Measurements from ENCODE around the gene IKBIP. TPM values are rescaled to one million over a fixed set of nuclear protein-coding genes. Genes with fewer than 3 reads are reported as not detected.
"Not testable (repeated sequence)": the region's sequence is repeated elsewhere in the genome, so short reads cannot be mapped to it uniquely, and the experiment has no call there.

IKBIP gene
- total and polyA plus RNA-seq, 7 donors = 4.8 to 15.2 (median 7.2) TPM

DNA sequence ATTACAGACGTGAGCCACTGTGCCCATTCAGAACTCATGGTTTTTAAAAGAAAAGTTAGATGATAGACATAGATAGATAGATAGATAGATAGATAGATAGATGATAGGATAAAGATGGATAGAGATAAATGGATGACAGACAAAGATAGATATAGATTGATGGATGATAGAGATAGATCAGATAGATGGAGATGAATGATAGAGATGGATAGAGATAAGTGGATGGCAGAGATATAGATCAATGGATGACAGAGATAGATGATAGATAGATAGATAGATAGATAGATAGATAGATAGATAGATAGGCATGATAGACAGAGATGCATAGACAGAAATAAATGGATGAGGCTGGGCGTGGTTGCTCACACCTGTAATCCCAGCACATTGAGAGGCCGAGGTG is 64.8 kb downstream of the IKBIP start:
- no peaks in the 10 kb centered on the region for H3K27me3 ChIP-seq
- H3K4me1 ChIP-seq = no peaks in the 10 kb centered on the region
- 90 to 95% methylated on average over 3 of the region's 3 CpGs for WGBS, 2 donors
- no peaks in the 10 kb centered on the region for H3K9me3 ChIP-seq
- no peaks in the 10 kb centered on the region for H3K36me3 ChIP-seq
- no peak for DNase-seq
- no peak for TF ChIP-seq EP300 (IDR thresholded peaks at IDR 0.05)
- no peak for TF ChIP-seq POLR2A (IDR thresholded peaks at IDR 0.05)
- no peak for TF ChIP-seq POLR2AphosphoS5 (IDR thresholded peaks at IDR 0.05)
- TF ChIP-seq, protein P1, sequence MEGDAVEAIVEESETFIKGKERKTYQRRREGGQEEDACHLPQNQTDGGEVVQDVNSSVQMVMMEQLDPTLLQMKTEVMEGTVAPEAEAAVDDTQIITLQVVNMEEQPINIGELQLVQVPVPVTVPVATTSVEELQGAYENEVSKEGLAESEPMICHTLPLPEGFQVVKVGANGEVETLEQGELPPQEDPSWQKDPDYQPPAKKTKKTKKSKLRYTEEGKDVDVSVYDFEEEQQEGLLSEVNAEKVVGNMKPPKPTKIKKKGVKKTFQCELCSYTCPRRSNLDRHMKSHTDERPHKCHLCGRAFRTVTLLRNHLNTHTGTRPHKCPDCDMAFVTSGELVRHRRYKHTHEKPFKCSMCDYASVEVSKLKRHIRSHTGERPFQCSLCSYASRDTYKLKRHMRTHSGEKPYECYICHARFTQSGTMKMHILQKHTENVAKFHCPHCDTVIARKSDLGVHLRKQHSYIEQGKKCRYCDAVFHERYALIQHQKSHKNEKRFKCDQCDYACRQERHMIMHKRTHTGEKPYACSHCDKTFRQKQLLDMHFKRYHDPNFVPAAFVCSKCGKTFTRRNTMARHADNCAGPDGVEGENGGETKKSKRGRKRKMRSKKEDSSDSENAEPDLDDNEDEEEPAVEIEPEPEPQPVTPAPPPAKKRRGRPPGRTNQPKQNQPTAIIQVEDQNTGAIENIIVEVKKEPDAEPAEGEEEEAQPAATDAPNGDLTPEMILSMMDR (IDR thresholded peaks at IDR 0.05) = no peak
- H3K4me3 ChIP-seq = no peak overlapping the region
- no peak overlapping the region for H3K27ac ChIP-seq
- intact Hi-C loops (cut with DNase I) = no loop called here

DNA sequence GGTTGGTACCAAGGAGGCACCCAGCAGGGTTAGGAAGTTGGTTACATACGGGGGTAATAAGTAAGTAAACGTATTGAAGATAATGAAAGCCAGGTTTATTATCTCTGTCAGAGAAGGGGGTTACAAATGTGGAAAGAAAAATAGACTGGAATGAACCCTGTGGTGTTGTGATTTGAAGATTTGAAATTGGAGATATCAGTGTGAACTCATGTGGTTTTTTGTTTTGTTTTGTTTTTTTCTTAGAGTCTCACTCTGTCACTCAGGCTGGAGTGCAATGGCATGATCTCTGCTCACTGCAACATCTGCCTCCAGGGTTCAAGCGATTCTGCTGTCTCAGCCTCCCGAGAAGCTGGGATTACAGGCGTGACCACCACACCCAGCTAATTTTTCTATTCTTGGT is 65.2 kb downstream of the IKBIP start:
- Histone ChIP-seq H3K4me3 (no peak overlapping the region), H3K9me3 (no peaks in the 10 kb centered on the region), H3K27ac (no peak overlapping the region), H3K27me3 (no peaks in the 10 kb centered on the region), H3K4me1 (no peaks in the 10 kb centered on the region), H3K36me3 (no peaks in the 10 kb centered on the region)
- intact Hi-C loops (cut with DNase I) = no loop called here
- WGBS, 2 donors = 71 to 85% methylated on average over 5 of the region's 5 CpGs
- no peak for DNase-seq
- no peak for TF ChIP-seq POLR2AphosphoS5 (IDR thresholded peaks at IDR 0.05)
- TF ChIP-seq, protein P1 (IDR thresholded peaks at IDR 0.05) = no peak

DNA sequence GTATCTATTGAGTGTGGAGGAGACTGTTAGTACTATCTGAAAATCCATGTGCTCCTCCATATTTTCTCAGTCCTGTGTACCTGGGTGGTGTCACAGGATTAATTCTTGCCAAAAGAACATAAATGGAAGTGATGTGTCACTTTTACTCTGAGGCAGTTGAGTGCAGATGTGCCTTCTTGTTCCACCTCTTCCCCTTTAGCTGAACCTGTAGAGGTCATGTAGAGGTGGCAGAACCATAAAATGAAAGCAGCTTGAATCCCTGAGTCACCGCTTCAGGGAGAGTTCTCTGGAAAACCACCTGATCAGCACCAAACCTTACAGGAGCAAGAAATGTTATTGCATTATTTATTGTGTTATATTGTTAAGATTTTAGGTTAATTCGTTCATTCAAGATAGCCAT is 65.8 kb downstream of the IKBIP start:
- 34 to 71% methylated on average over 2 of the region's 2 CpGs for WGBS, 2 donors
- no peaks in the 10 kb centered on the region for H3K9me3 ChIP-seq
- no peak for DNase-seq
- H3K4me1 ChIP-seq = no peaks in the 10 kb centered on the region
- H3K27me3 ChIP-seq = no peaks in the 10 kb centered on the region
- H3K4me3 ChIP-seq = no peak overlapping the region
- no peak overlapping the region for H3K27ac ChIP-seq
- TF ChIP-seq POLR2A (IDR thresholded peaks at IDR 0.05) (no peak), POLR2AphosphoS5 (IDR thresholded peaks at IDR 0.05) (no peak), EP300 (IDR thresholded peaks at IDR 0.05) (no peak)
- TF ChIP-seq, protein P1 (IDR thresholded peaks at IDR 0.05) = no peak
- H3K36me3 ChIP-seq = no peaks in the 10 kb centered on the region
- intact Hi-C loops (cut with DNase I) = no loop called here

DNA sequence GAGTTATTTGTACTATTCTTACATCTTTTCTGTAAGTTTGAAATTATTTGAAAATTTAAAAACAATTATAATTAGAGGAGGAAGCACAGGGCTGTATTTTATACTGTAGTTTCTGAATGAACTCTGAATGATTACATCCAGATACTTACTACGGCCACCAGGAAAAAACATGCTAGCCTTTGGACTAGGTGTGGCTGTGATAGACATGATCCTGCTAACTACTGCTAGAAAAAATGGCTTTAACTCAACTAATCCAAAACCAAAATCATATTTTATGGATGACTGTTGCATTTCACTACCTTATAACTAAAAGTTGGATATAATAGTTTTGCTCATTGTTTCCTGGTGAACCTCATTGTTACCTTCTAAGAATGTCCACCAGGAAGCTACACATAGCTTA is 66.2 kb downstream of the IKBIP start:
- H3K4me1 ChIP-seq = no peaks in the 10 kb centered on the region
- H3K27me3 ChIP-seq = no peaks in the 10 kb centered on the region
- 16 to 76% methylated on average over 1 of the region's 1 CpG for WGBS, 2 donors
- no peak overlapping the region for H3K4me3 ChIP-seq
- H3K27ac ChIP-seq = no peak overlapping the region
- intact Hi-C loops (cut with DNase I) = no loop called here
- TF ChIP-seq, protein P1 (IDR thresholded peaks at IDR 0.05) = no peak
- TF ChIP-seq POLR2A (IDR thresholded peaks at IDR 0.05) (no peak), POLR2AphosphoS5 (IDR thresholded peaks at IDR 0.05) (no peak), EP300 (IDR thresholded peaks at IDR 0.05) (no peak)
- H3K36me3 ChIP-seq = no peaks in the 10 kb centered on the region
- H3K9me3 ChIP-seq = no peaks in the 10 kb centered on the region
- DNase-seq = no peak

- H3K4me3 ChIP-seq; H3K9me3 ChIP-seq; H3K27ac ChIP-seq; H3K4me1 ChIP-seq; DNase-seq; H3K36me3 ChIP-seq; H3K27me3 ChIP-seq; intact Hi-C loops (cut with DNase I): not testable (repeated sequence)
- WGBS, 2 donors = 69 to 88% methylated on average over 2 of the region's 2 CpGs
Observed at GRCh38 chr12:98576795-98577194, 67.8 kb downstream of the IKBIP start.

All from sigmoid colon (tissue), 7 donors.